GM18526 (cell line): ENCODE data around the gene SGCA.

Experiments used
- POLR2A ChIP-seq: IDR thresholded peaks from 3 replicates; pipeline ENCODE4 v1.6.1; 2011; ENCODE audit not compliant: insufficient read length; ENCODE audit errors: extremely low read depth

Gene SGCA

GRCh38 chr17:50186661-50187393 is 21.0 kb downstream of the SGCA start:
- TF ChIP-seq POLR2A, result no peak

- TF ChIP-seq POLR2A, result no peak
Observed at GRCh38 chr17:50187394-50187725, 21.6 kb downstream of the SGCA start.

- no peak for TF ChIP-seq POLR2A
Observed at GRCh38 chr17:50187751-50188530, 22.1 kb downstream of the SGCA start.

GRCh38 chr17:50188531-50188920 is 22.7 kb downstream of the SGCA start:
- TF ChIP-seq POLR2A, result no peak

- TF ChIP-seq POLR2A, result no peak
Observed at GRCh38 chr17:50188921-50189549, 23.2 kb downstream of the SGCA start.

GRCh38 chr17:50189550-50190292 is 23.9 kb downstream of the SGCA start:
- TF ChIP-seq POLR2A, result no peak

- TF ChIP-seq POLR2A, result no peak
Observed at GRCh38 chr17:50190293-50190602, 24.4 kb downstream of the SGCA start.

GRCh38 chr17:50190603-50191358 is 25.0 kb downstream of the SGCA start:
- no peak for TF ChIP-seq POLR2A

- no peak for TF ChIP-seq POLR2A
Observed at GRCh38 chr17:50191359-50192143, 25.7 kb downstream of the SGCA start.

- TF ChIP-seq POLR2A, result no peak
Observed at GRCh38 chr17:50192144-50192617, 26.4 kb downstream of the SGCA start.

GRCh38 chr17:50192618-50193291 is 26.9 kb downstream of the SGCA start:
- TF ChIP-seq POLR2A, result no peak

- TF ChIP-seq POLR2A, result no peak
Observed at GRCh38 chr17:50194140-50194933, 28.5 kb downstream of the SGCA start.
